GM18502 (cell line): ENCODE measurements around the gene LRRC37A3.
A peak's percentile ranks its signal among the peaks of the same experiment; 100 is the strongest.
"Not testable (repeated sequence)": the region's sequence is repeated elsewhere in the genome, so short reads cannot be mapped to it uniquely, and the experiment has no call there.

Experiments used
- ATAC-seq: cut with Tn5 transposase; IDR thresholded peaks from one replicate; pipeline ENCODE4 v1.9.1; 2021; ENCODE audit warnings: mild to moderate bottlenecking; ENCODE audit not compliant: unreplicated experiment, poor library complexity

The LRRC37A3 gene

DNA sequence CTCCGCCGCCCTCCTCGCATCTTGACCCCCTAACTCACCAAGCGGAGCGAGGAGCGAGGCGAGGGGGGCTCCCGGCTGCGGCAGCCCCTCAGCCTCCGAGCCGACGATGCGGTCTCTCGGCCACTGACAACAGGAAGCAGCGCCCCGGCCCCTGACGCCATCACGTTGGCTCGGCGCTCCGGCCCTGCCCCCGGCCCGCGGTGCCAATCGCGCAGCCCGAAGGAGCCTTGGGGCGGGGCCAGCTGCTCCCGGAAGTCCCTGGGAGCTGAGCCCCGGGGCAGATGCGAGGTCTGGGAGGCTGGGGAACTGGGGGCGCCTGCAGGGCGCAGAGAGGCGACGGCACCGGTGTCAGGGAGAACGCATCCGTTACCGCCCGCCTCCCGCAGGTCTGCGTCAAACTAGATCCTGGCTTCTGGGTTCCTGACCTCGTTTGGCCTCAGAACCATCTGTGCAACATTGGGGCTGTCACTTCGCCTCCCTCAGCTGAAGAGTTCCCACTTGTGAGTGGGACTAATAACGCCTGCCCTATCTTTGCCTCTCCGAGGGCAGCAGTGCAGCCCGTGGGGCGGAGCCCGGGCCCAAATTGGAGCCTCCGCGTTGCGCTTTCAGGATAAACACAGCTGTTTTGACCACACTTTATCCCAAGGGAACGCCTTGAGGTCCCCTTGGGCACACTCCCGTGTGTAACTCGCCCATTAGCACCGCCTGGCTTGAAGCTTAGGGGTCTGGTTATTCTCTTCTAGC is 82.1 kb downstream of the LRRC37A3 start:
- ATAC-seq = peak; percentile 96

DNA sequence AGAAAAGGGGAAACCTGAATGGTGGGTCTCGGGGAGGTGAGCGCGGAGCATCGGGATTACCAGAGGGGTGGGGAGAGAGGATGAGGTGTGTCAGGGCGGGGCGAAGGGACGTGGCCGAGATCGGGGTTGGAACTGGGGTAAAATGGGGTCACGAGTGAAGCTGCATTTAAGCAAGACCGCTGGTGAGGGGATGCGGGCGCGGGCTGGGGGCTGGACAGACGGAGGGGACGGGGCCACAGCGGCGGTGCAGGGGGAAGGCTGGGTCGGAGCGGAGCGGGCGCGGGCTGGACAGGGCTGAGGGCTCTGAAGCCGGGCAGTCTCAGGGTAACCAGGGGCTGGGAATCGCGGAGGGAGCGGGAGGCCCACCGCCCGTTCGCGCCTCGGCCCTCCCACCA is 82.7 kb downstream of the LRRC37A3 start:
- ATAC-seq = peak; percentile 43

DNA sequence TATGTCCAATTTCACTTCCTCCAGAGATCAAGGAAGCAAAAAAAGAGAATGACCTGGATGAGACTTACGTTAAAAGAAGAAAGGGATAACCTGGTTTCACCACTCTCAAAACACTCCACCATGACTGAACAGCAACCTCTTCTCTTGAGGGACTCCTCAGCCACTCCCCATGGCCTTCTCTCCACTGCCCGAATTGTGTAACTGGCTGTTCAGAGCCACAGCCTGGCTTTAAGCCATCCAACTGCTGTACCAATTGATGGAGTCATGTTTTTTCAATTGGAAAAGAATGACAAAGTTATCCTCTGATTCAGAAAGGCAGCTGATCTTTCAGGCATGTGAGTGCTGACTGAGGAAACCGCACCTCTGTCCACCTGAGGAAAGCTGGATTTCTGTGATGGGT is 85.2 kb downstream of the LRRC37A3 start:
- not testable (repeated sequence) for ATAC-seq

DNA sequence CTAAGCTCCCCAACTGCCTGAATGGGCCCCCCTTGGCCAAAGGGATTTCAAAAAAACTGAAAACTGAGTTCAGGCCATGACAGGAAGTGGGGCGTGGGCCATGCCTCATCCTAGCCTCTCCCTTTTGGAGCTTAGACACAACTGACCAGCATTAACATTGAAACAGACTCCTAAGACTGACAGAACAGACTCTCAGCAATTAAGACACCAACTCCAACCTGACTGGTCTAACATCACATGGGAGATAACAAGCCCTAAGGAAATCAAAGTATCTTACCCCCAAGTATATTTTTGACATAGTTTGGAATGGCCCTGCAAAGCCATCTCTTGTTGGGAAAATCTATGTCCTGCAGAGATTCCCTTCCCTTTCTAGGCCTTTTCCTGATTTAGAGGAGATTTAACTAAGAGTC is 88.6 kb downstream of the LRRC37A3 start:
- ATAC-seq = not testable (repeated sequence)

DNA sequence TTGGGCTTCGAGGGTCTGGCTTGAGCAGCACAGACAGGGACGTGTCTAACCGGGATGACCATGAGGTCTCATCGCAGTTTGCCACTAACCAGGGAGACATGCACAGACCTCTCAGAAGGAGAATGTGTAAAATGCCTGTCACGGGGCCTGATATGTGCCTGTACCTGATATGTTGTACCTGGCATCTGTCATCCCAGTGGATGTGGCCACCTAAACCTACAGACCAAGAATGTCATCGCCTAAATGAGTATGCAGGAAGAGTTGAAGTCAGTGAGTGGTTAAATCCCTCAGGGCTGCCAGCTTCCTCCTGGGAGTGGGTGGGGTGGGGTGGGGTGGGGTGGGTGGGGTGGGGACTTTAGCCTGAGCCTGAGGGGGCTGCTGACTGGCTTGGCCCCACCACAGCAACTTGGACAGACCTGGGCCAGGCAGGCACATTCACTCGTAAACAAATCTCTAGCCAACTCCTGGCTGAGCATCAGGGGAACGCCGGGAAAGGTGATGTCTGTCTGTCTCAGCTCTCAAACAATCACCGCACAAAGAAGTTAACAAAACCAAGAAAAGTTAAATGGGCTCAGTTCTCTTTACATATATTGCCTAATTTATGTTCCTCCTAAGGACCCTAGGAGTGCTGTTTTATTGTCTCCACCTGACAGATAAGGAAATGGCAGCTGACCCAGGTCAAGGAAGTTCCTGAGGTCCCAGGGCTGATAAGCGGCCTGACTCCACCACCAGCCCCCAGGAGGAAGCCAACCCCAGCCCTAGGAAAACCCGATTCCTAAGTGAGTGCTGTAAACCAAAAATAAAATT is 89.3 kb downstream of the LRRC37A3 start:
- ATAC-seq = not testable (repeated sequence)

DNA sequence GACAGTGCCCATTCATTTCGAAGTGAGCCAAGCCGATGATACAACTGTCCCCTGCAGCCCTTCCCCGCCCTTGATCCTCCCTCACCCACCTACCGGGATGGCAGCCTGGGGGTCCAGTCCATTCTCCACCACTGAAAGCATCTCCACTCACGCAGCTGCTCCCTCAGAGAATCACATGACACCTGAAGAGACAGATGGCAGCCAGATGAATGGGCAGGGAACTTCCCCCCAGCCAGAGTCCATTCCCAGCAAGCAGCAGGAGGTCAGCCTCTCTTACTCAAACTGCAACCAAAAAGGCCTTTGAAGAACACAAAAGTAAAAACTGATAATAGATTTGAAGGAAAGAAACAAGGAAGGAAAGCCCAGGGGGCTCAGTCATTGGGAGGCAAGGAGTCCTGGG is 90.2 kb downstream of the LRRC37A3 start:
- ATAC-seq = not testable (repeated sequence)

DNA sequence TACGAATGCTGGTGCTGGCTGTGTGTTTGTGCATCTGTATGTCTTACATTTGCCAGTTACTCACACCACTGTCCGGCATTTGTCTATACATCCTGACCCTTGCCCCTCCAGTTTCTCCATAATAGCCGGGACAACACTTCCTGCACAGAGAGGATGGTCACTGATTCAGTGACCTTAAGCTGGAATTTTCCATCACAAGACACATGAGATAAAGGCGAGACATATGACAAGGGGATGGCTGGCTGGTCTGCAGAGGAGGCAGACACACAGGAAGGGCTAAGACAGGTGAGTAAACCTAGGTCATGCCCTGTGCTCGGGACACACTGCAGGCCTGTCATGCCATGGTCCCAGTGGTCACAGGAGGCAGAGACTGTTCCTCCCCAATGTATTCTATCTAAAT is 100.4 kb downstream of the LRRC37A3 start:
- not testable (repeated sequence) for ATAC-seq

DNA sequence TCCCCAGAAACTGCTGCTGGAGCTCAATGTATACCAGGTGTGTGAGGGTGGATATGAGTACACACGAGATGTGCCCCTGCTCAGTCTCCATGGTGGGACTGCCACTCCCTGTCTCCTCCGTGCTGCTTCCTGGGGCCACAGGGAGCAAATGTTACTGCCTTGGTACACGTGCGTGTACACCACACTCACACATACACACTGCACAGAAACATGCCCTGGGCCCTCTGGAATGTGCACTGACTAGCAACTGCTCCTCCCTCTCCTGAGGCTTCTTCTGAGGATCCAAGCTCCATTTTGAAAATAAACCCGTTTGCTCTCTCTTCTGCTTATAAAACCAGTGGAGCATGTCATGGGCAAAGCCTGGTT is 103.5 kb downstream of the LRRC37A3 start:
- ATAC-seq = not testable (repeated sequence)

DNA sequence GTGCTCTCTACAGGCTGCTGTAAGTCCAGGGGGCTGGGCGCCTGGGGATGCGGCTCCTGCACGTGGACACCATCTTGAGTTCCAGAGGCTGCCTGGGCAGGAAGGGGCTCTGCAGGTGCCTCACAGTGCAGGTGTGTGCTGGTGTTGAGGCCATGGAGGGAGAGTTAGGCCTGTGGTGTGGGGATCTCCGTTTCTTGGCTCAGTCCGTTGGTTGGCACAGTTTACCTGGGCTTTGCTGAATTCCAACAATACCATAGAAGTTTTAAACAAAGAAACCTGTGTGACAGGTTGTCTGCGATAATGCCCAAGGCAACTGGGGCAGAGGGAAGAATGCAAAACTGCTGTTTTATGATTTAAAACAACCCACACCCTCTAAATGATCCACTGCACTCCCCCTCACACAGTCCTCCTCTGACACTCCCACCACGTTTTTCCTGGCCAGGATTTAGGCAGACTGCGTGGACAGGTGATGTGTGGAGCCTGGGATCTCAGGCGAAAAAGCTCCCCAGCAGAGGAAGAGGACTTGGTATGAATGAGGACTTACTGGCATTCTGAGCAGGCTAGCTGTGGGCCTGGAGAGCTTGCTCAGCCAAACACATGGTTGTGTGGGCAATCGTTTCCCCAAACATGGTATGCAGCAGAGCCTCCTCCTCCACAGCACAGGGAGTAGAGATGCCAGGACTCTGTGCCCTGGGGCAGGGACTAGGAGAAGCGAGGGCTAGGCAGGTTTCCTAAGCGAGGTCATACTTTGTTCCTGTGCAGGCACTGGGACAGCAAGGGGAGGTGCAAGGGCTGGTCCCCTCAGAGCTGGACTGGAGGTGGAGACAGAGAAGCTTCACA is 104.1 kb downstream of the LRRC37A3 start:
- not testable (repeated sequence) for ATAC-seq

DNA sequence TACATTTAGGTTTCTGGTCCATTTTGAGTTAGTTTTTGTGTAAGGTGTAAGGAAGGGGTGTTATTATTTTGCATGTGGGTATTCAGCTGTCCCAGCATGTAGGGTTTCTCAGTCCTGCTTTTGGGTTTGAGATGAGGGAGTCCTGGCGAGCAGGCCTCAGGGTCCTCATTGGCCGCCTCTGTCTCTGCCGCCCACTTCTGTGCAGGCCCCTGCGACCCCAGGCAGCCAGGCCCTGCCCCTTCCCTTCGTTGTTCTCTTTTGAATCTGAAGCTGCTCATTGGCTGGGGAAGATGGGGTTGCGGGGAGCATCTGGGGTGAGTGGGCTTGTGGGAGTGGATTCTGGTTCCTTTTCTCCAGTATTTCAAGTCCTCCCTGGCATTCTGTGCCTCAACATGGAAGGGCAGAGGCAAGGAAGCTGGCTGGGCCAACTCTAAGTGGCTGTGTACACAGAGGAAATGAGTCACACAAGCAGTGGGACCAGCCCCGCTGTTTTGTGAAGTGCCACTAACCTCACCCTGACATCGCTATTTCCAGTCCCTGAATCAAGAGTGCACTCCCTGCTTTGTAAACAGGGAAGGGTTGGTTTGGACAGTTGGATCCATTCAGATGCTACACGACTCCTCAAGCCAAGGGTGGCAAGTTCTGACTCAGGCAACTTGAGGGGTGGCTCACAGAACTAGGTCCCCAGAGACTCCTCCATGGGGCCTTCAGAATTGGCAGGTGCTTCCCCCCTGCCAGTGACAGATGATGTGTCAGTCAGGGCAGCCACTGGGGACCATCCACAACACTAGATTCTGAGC is 110.9 kb downstream of the LRRC37A3 start:
- peak; percentile 95 for ATAC-seq
